HG02588 (cell line): ENCODE measurements around the gene MRPS34.

Source experiments
- ATAC-seq: cut with Tn5 transposase; IDR thresholded peaks from one replicate; pipeline ENCODE4 v1.9.1; 2021; ENCODE audit warnings: mild to moderate bottlenecking, moderate library complexity; ENCODE audit not compliant: unreplicated experiment

The MRPS34 gene

GRCh38 chr16:1771188-1771863, 1.6 kb downstream of the MRPS34 start, which contains the start of gene NME3:
Gene NME3 (minus strand): TSS chr16:1771543. CDS start chr16:1771534, 9 bp downstream.
- no peak for ATAC-seq

GRCh38 chr16:1770328-1771187, 2.4 kb downstream of the MRPS34 start:
- no peak for ATAC-seq

GRCh38 chr16:1769402-1770300, 3.3 kb downstream of the MRPS34 start:
- ATAC-seq, result no peak

GRCh38 chr16:1768767-1769401, 4.0 kb downstream of the MRPS34 start:
- ATAC-seq, result no peak

GRCh38 chr16:1768061-1768766, 4.7 kb downstream of the MRPS34 start:
- ATAC-seq, result no peak

- ATAC-seq, result no peak
Measured at GRCh38 chr16:1767116-1767994, 5.6 kb downstream of the MRPS34 start.

GRCh38 chr16:1766701-1767100, 6.2 kb downstream of the MRPS34 start:
- ATAC-seq, result no peak

- ATAC-seq, result no peak
Measured at GRCh38 chr16:1766231-1766630, 6.7 kb downstream of the MRPS34 start.

GRCh38 chr16:1765826-1766225, 7.1 kb downstream of the MRPS34 start:
- no peak for ATAC-seq

- no peak for ATAC-seq
Measured at GRCh38 chr16:1764971-1765370, 8.0 kb downstream of the MRPS34 start.

GRCh38 chr16:1763521-1764511, 9.1 kb downstream of the MRPS34 start:
- ATAC-seq, result no peak

- ATAC-seq, result no peak
Measured at GRCh38 chr16:1762879-1763520, 9.9 kb downstream of the MRPS34 start.

- no peak for ATAC-seq
Measured at GRCh38 chr16:1762196-1762878, 10.6 kb downstream of the MRPS34 start.

GRCh38 chr16:1761751-1762150, 11.2 kb downstream of the MRPS34 start:
- ATAC-seq, result no peak

- no peak for ATAC-seq
Measured at GRCh38 chr16:1760911-1761310, 12.0 kb downstream of the MRPS34 start.

GRCh38 chr16:1759511-1759910, 13.4 kb downstream of the MRPS34 start:
- no peak for ATAC-seq

- no peak for ATAC-seq
Measured at GRCh38 chr16:1758923-1759322, 14.0 kb downstream of the MRPS34 start.
